AG10803 (cell line): ENCODE data around the gene ZNRD2.

Experiments used
- DNase-seq: peaks from one replicate; pipeline ENCODE4 v3.0.0; 2010; ENCODE audit warnings: low read depth
- H3K4me3 ChIP-seq: 2 replicates; pipeline ENCODE4 v1.5.1; 2011; ENCODE audit warnings: mild to moderate bottlenecking, low read length, control low read depth
- TF ChIP-seq, protein P1 (sequence below): conservative IDR thresholded peaks from 2 replicates; pipeline ENCODE4 v1.5.1; 2011; ENCODE audit warnings: mild to moderate bottlenecking, low read length, control low read depth, inconsistent platforms

The ZNRD2 gene

DNA sequence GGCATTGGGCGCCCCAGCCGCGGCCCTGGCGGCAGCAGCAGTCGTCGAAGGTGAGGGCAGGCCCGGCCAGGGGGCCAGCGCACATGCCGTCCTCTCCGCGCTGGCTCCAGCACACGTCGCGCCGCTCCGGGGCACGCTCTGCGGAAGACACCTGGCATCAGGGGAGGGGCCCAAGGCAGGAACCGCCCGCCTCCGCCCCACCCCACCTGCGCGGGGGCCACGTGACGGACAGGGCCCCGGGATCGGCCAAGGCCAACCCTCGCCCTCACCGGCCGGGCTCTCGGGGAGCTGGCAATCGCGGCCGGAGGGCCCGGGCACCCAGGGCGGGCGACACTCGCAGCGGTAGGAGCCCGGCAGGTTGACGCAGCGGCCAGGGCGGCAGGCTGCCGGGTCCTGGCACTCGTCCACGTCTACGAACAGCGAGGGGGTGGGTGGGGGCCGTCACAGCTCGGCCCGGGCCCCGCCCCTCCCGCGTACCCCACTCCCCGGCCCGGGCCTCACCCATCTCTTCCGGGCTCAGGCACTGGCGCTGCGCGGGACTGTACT lies 30.5 kb upstream of the ZNRD2 start:
- DNase-seq, result no peak
- TF ChIP-seq, protein P1, sequence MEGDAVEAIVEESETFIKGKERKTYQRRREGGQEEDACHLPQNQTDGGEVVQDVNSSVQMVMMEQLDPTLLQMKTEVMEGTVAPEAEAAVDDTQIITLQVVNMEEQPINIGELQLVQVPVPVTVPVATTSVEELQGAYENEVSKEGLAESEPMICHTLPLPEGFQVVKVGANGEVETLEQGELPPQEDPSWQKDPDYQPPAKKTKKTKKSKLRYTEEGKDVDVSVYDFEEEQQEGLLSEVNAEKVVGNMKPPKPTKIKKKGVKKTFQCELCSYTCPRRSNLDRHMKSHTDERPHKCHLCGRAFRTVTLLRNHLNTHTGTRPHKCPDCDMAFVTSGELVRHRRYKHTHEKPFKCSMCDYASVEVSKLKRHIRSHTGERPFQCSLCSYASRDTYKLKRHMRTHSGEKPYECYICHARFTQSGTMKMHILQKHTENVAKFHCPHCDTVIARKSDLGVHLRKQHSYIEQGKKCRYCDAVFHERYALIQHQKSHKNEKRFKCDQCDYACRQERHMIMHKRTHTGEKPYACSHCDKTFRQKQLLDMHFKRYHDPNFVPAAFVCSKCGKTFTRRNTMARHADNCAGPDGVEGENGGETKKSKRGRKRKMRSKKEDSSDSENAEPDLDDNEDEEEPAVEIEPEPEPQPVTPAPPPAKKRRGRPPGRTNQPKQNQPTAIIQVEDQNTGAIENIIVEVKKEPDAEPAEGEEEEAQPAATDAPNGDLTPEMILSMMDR, result no peak
- peak overlapping the region; percentile 59 for H3K4me3 ChIP-seq

DNA sequence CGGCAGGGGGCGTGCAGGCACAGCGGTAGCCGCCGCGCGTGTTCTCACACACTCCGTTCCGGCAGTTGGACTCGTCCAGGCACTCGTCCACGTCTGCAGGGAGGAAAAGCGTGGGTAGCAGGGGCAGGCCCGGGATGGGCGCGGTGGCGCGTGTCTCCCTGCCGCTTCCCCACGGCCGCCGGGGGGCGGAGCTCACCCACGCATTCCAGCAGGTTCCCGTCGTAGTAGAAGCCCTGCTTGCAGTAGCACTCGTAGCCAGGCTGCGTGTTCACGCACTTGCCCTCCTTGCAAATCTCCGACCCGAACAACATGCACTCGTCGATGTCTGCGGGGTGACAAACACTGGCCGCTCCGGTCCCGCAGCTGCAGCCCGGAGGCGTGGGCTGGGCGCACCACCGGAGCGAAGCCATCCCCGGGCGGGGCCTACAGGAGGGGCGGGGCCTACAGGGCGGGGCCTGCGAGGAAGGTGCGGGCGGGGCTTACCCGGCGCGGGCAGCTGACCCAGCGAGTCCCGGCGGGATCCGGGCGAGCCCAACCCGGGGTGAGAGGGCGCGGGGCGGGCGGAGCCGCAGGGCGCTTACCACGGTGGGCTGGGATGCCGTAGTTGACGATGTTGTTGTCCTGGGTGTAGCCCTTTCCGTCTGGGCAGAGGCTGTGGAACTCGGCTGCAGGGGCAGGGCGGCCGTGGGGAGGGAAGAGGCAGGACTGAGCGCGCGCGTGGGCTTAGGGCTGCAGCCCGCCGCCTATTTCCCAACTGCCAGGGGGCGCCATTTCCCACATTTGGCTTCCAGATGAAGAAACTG lies 29.8 kb upstream of the ZNRD2 start:
- TF ChIP-seq, protein P1, result peak; percentile 73
- peak; percentile 85 for DNase-seq
- peak overlapping the region; percentile 60 for H3K4me3 ChIP-seq

DNA sequence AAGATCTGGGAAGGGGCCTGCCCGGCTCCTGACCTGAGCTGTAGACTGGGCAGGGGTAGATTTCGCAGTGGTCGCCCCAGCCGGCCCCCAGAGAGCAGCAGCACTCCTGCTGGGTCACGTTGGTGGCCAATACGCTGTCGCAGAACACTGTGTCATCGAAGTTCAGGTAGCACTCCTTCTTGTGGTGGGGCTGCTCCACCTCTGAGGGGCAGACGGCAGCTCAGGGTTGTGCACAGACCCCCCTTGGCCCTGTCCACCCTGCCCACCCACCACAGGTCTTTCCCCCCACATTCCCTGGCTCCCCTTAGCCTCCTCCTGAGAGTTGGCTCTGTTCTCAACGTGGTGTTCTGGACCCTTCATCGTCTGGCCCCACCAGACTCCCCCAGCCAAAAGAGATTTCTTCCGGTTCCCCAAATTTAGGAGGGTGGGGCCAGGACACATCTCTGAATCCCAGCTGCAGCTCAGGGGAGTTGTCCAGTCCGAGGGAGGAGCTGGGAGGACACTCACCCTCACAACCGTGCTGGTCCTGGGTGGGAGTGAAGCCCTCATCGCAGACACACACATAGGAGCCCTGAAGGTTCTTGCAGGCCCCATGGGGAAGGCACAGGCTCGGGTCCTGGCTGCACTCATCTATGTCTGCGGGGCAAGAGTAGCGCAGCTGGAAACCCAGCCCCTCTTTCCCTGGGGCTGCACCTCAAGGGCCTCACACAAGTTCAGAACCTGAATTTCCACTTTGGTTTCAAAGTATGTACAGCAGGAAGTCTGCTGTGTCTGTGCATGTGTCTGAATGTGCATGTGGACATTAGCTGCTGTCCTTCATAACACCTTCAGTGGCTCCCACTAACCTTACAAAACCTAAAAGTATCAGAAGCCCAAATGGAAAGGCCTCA lies 28.9 kb upstream of the ZNRD2 start:
- TF ChIP-seq, protein P1, result no peak
- no peak for DNase-seq

DNA sequence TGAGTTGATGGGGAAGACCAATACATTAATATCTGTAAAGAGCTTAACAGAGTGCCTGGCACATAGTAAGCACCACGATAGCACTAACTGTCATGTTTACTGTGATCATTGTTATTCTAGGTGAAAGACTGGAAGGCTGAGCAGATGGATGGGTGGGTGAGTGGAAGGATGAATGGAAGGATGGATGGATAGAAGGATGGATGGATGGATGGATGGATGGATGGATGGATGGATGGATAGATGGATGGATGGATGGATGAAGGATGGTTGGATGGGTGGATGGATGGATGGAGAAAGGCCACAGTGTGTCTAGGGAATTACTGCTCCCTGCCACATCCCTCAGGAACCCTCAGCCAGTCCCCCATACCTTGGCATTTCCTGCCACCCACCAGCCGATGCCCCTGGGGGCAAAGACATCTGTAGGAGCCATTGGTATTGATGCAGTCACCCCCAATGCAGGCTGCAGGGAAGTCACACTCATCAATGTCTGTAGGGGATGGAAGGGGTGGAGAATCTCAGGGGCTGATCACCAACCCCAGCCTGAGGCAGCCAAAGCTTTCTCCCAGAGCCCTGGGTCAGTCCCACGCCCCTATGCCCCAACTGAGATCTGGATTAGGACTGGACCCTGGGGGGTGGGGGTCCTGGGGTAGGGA lies 27.4 kb upstream of the ZNRD2 start:
- H3K4me3 ChIP-seq, result no peak overlapping the region
- DNase-seq, result no peak
- TF ChIP-seq, protein P1, result no peak

More for the DNA sequence above, 28.9 kb upstream of the ZNRD2 start:
- peak overlapping the region; percentile 60 for H3K4me3 ChIP-seq

DNA sequence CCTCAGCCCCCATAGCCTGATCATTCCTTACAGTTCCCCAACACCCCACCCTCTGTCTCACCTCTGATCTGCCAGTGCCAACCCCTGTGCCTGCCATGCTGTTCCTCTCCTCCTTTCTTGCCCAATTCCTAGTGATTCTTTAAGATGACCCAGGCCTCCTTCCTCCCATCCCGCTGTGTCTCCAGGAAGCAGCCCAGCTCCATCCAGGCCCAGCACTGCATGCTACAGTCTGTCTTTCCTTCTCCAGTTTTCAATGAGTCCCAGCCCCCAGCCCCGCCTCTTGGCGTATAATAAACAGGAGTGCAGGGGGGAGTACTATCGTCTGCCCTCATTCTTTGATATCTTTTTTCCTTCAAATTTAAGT lies 24.4 kb upstream of the ZNRD2 start:
- TF ChIP-seq, protein P1, result no peak
- DNase-seq, result no peak
- no peak overlapping the region for H3K4me3 ChIP-seq

DNA sequence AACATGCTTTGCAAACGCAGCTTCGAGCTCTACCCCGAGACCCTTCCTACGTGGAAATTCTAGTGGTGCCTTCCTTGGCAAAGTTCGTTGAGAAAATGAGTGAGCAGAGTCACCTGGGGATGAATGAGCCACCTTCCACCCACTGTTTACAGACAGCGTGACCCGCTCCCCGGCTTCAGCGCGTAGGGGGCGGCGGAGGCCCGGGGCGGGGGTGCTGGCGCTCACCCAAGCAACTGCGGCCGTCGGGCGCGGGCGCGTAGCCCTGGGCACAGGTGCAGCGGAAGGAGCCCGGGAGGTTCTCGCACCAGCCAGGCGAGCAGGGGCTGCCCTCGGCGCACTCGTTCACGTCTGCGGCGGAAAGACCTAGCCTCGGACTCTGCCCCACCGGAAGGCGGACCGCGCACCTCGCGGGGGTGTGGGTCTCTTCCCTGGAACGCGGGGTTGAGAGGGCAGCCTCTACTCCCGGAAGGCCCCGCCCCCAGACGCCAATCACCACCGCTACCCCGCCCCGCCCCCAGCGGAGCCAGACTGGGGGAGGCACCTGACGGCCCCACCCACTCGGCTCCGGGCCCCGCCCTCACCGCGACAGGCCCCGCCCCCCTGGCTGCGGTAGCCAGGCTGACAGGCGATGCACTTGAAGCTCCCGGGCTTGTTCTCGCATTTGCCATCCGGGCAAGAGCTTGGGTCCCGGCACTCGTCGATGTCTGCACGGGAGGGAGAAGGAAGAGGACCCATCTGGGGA lies 23.9 kb upstream of the ZNRD2 start:
- TF ChIP-seq, protein P1, result no peak
- DNase-seq, result no peak
- H3K4me3 ChIP-seq, result no peak overlapping the region
